ENCODE results near the gene LMBR1.

DNA sequence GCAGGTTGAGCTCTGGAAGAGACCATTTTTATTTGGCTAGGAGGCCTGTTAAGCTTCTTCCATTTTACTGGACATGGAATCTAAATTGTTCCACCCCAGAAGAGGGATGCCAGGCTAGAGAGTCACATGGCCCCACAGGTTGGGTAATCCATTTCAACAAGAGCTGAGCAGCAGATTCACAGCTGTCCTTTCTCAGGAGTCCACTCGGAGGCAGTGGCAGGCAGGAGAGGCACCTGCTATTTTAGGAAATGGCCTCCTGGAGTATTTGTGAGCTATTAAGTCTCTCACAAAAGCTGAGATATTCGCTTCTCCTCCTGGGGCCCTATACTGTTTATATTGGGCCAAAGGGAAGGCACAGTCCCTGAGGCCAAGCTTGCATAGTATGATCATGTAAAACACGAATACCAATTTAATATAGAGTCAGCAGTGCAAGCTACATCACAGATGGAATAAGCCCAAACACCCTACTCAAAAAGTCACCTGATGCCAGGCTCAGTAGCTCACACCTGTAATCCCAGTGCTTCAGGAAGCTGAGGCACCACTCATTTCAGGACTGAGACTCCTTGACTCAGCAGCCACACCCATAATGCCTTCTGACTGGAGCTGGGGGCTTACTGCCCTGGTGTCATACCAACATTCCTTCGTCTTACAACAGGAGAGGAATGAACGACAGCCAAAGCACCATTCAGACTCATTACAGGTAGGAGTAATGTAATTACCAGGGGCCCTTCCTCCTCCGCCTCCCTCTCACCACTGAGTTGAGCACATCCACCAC lies 124.1 kb downstream of the LMBR1 start:
- TF ChIP-seq, protein P1, sequence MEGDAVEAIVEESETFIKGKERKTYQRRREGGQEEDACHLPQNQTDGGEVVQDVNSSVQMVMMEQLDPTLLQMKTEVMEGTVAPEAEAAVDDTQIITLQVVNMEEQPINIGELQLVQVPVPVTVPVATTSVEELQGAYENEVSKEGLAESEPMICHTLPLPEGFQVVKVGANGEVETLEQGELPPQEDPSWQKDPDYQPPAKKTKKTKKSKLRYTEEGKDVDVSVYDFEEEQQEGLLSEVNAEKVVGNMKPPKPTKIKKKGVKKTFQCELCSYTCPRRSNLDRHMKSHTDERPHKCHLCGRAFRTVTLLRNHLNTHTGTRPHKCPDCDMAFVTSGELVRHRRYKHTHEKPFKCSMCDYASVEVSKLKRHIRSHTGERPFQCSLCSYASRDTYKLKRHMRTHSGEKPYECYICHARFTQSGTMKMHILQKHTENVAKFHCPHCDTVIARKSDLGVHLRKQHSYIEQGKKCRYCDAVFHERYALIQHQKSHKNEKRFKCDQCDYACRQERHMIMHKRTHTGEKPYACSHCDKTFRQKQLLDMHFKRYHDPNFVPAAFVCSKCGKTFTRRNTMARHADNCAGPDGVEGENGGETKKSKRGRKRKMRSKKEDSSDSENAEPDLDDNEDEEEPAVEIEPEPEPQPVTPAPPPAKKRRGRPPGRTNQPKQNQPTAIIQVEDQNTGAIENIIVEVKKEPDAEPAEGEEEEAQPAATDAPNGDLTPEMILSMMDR (IDR thresholded peaks at IDR 0.05): no peak
- TF ChIP-seq POLR2A (IDR thresholded peaks at IDR 0.05) (no peak), POLR2AphosphoS5 (IDR thresholded peaks at IDR 0.05) (no peak), EP300 (IDR thresholded peaks at IDR 0.05) (no peak)
